H1 (cell line): ENCODE data around the gene NPTX1. TPM values are rescaled to one million over a fixed set of nuclear protein-coding genes. Genes with fewer than 3 reads are reported as not detected.

Experiments used
- CTCF ChIA-PET: fragments of 300-600 bp; sonication (Branson Sonifier 250); formaldehyde crosslinking; loops from one replicate; lab custom pipeline; 2021; ENCODE audit not compliant: partially characterized antibody; lab: Charles Lee
- POLR2A ChIA-PET: fragments of 300-600 bp; sonication (Branson Sonifier 250); formaldehyde crosslinking; loops from one replicate; lab custom pipeline; 2021; ENCODE audit warnings: inconsistent platforms; ENCODE audit not compliant: partially characterized antibody; lab: Charles Lee
- DNase-seq, 2 experiments: peaks; one replicate each; pipeline versions ENCODE4 v3.0.0 to v3.0.0-alpha.2; 2010 to 2022; ENCODE audit warnings: low spot score in 2 of 2, low read depth in 1 of 2, mixed read lengths in 1 of 2
- FAIRE-seq: peaks from 2 replicates; lab custom pipeline; 2011; peaks lifted over from hg19 to GRCh38; lab: Jason Lieb, UNC
- H2AFZ ChIP-seq: 2 replicates; pipeline ENCODE4 v1.8.1; 2012; ENCODE audit warnings: low read length, inconsistent platforms
- H2AK5ac ChIP-seq: 2 replicates; pipeline ENCODE4 v1.6.1; 2013; ENCODE audit warnings: low read depth, low read length
- H2BK120ac ChIP-seq: replicated peaks from 2 replicates; pipeline ENCODE3; 2013; ENCODE audit warnings: low read depth, low read length, inconsistent platforms
- H2BK12ac ChIP-seq: 2 replicates; pipeline ENCODE4 v1.6.1; 2013; ENCODE audit warnings: low read depth, low read length
- H2BK15ac ChIP-seq: 2 replicates; pipeline ENCODE4 v1.6.1; 2013; ENCODE audit warnings: low read length
- H2BK20ac ChIP-seq: 2 replicates; pipeline ENCODE4 v1.6.1; 2013; ENCODE audit warnings: low read length
- H2BK5ac ChIP-seq: 2 replicates; pipeline ENCODE4 v1.6.1; 2013; ENCODE audit warnings: low read depth, low read length
- H3K14ac ChIP-seq: 2 replicates; pipeline ENCODE4 v1.6.1; 2013; ENCODE audit warnings: inconsistent platforms; ENCODE audit not compliant: insufficient read length
- H3K18ac ChIP-seq: 2 replicates; pipeline ENCODE4 v1.6.1; 2013; ENCODE audit warnings: low read length; ENCODE audit errors: extremely low read depth
- H3K23ac ChIP-seq: 2 replicates; pipeline ENCODE4 v1.6.1; 2013; ENCODE audit warnings: inconsistent platforms; ENCODE audit not compliant: insufficient read length
- H3K23me2 ChIP-seq: 2 replicates; pipeline ENCODE4 v1.6.1; 2013; ENCODE audit warnings: low read depth, low read length
- H3K27ac ChIP-seq: 2 replicates; pipeline ENCODE4 v1.6.1; 2011; ENCODE audit warnings: low read depth, low read length, inconsistent platforms
- H3K27me3 ChIP-seq, 4 experiments: replicated peaks in 1 of 4; 1 replicate in 1 of 4; 2 replicates in 3 of 4; pipeline versions ENCODE4 v1.6.1 to v1.8.1; 2011 to 2013; ENCODE audit warnings: low read length in 3 of 4, mild to moderate bottlenecking in 3 of 4, inconsistent platforms in 2 of 4, mixed read lengths in 2 of 4, moderate library complexity in 1 of 4; ENCODE audit not compliant: control insufficient read depth in 3 of 4, insufficient read depth in 3 of 4; ENCODE audit errors: extremely low read depth in 1 of 4
- H3K36me3 ChIP-seq, 4 experiments: 2 replicates each; pipeline versions ENCODE4 v1.6.1 to v1.8.1; 2011 to 2013; ENCODE audit warnings: mild to moderate bottlenecking in 4 of 4, low read length in 3 of 4, moderate library complexity in 2 of 4, control low read depth in 1 of 4, inconsistent platforms in 1 of 4; ENCODE audit not compliant: insufficient read depth in 4 of 4, control insufficient read depth in 2 of 4
- H3K4ac ChIP-seq: replicated peaks from 2 replicates; pipeline ENCODE3; 2013; ENCODE audit warnings: low read length, low read depth, mixed read lengths, inconsistent platforms; ENCODE audit not compliant: insufficient read length
- H3K4me1 ChIP-seq, 4 experiments: replicated peaks in 1 of 4; 1 replicate in 1 of 4; 2 replicates in 3 of 4; pipeline versions ENCODE4 v1.6.1 to v1.8.1; 2011 to 2013; ENCODE audit warnings: low read length in 3 of 4, inconsistent platforms in 2 of 4, mixed read lengths in 1 of 4; ENCODE audit not compliant: insufficient read depth in 4 of 4, control insufficient read depth in 3 of 4
- H3K4me2 ChIP-seq, 2 experiments: 2 replicates each; pipeline versions ENCODE4 v1.6.1 to v1.8.1; 2011 to 2013; ENCODE audit warnings: low read depth in 2 of 2, low read length in 2 of 2, control low read depth in 1 of 2, inconsistent platforms in 1 of 2, mild to moderate bottlenecking in 1 of 2; ENCODE audit not compliant: insufficient read depth in 1 of 2
- H3K4me3 ChIP-seq, 4 experiments: fragments of 200-600, 300-600 bp in 1 of 4; sonication (generic), shearing (Covaris generic), sonication (Bioruptor Twin) in 1 of 4; 2 replicates each; pipeline versions ENCODE4 v1.5.1 to v1.8.1; 2011 to 2016; ENCODE audit warnings: low read length in 4 of 4, low read depth in 3 of 4, control low read depth in 2 of 4, inconsistent platforms in 2 of 4, mild to moderate bottlenecking in 2 of 4, mixed read lengths in 1 of 4, moderate library complexity in 1 of 4; ENCODE audit not compliant: insufficient read depth in 2 of 4; ENCODE audit errors: extremely low read depth in 1 of 4
- H3K56ac ChIP-seq: replicated peaks from 2 replicates; pipeline ENCODE3; 2013; ENCODE audit warnings: low read depth, mild to moderate bottlenecking, mixed read lengths, low read length, inconsistent platforms; ENCODE audit not compliant: insufficient read length
- H3K79me1 ChIP-seq: 2 replicates; pipeline ENCODE4 v1.6.1; 2013; ENCODE audit warnings: low read depth, low read length, control low read depth
- H3K79me2 ChIP-seq, 2 experiments: 2 replicates each; pipeline versions ENCODE4 v1.6.1 to v1.8.1; 2012 to 2013; ENCODE audit warnings: low read length in 2 of 2, mild to moderate bottlenecking in 2 of 2, inconsistent platforms in 1 of 2; ENCODE audit not compliant: insufficient read depth in 2 of 2, control insufficient read depth in 1 of 2
- H3K9ac ChIP-seq, 4 experiments: replicated peaks in 1 of 4; 1 replicate in 1 of 4; 2 replicates in 3 of 4; pipeline versions ENCODE4 v1.6.1 to v1.8.1; 2011 to 2013; ENCODE audit warnings: low read depth in 3 of 4, low read length in 3 of 4, control low read depth in 2 of 4, mild to moderate bottlenecking in 2 of 4, moderate library complexity in 2 of 4, inconsistent platforms in 1 of 4; ENCODE audit errors: extremely low read depth in 1 of 4
- H3K9me3 ChIP-seq, 2 experiments: 2 replicates each; pipeline versions ENCODE4 v1.6.1 to v1.8.1; 2012 to 2013; ENCODE audit warnings: mild to moderate bottlenecking in 2 of 2, moderate library complexity in 2 of 2, control low read depth in 1 of 2, inconsistent platforms in 1 of 2, low read depth in 1 of 2, low read length in 1 of 2, mixed read lengths in 1 of 2; ENCODE audit not compliant: insufficient read depth in 2 of 2
- H4K20me1 ChIP-seq, 2 experiments: replicated peaks in 1 of 2; 2 replicates each; pipeline versions ENCODE3 to v1.8.1; 2011 to 2013; ENCODE audit warnings: inconsistent platforms in 2 of 2, low read length in 2 of 2, mild to moderate bottlenecking in 1 of 2; ENCODE audit not compliant: insufficient read depth in 2 of 2, control insufficient read depth in 1 of 2
- H4K5ac ChIP-seq: 2 replicates; pipeline ENCODE4 v1.6.1; 2013; ENCODE audit warnings: low read length, low read depth, mixed read lengths, inconsistent platforms; ENCODE audit not compliant: insufficient read length
- H4K8ac ChIP-seq: 2 replicates; pipeline ENCODE4 v1.8.0; 2013; ENCODE audit warnings: mild to moderate bottlenecking, moderate library complexity, low read length, inconsistent platforms; ENCODE audit not compliant: insufficient read depth; ENCODE audit errors: extremely low read depth
- H4K91ac ChIP-seq: replicated peaks from 2 replicates; pipeline ENCODE3; 2013; ENCODE audit warnings: low read length, mixed read lengths, inconsistent platforms; ENCODE audit not compliant: insufficient read length
- ATF3 ChIP-seq: IDR thresholded peaks from 2 replicates; pipeline ENCODE4 v1.6.1; 2011; ENCODE audit warnings: low read depth, mild to moderate bottlenecking, low read length; ENCODE audit not compliant: insufficient read depth
- CREB1 ChIP-seq: IDR thresholded peaks from 2 replicates; pipeline ENCODE4 v1.6.1; 2012; ENCODE audit warnings: inconsistent platforms
- KDM1A ChIP-seq: fragments of 200-600, 300-600 bp; sonication (generic); IDR thresholded peaks from 2 replicates; pipeline ENCODE4 v1.7.1; 2016; ENCODE audit warnings: mild to moderate bottlenecking, low read length, borderline replicate concordance
- KDM5A ChIP-seq: fragments of 200-600 bp; IDR thresholded peaks from 2 replicates; pipeline ENCODE4 v1.7.1; 2012; ENCODE audit warnings: mild to moderate bottlenecking, low read length, inconsistent platforms, mixed read lengths
- NANOG ChIP-seq: IDR thresholded peaks from 2 replicates; pipeline ENCODE4 v1.6.1; 2011; ENCODE audit warnings: low read length, low read depth, mild to moderate bottlenecking, inconsistent platforms; ENCODE audit not compliant: insufficient read depth, poor library complexity, severe bottlenecking
- SIN3A ChIP-seq, 2 experiments: IDR thresholded peaks in 1 of 2; conservative IDR thresholded peaks in 1 of 2; 2 replicates each; pipeline ENCODE4 v1.6.1; 2011 to 2012; ENCODE audit warnings: low read length in 2 of 2, improper control_type of control experiment in 1 of 2, low read depth in 1 of 2, mild to moderate bottlenecking in 1 of 2
- SRF ChIP-seq: IDR thresholded peaks from 2 replicates; pipeline ENCODE4 v1.6.1; 2011; ENCODE audit warnings: mild to moderate bottlenecking, low read depth, low read length, moderate library complexity
- WGBS, 2 experiments: shearing (Covaris generic) in 1 of 2; methylation state at CpG; one replicate each; pipeline versions ENCODE4 v1.1.6 to v1.1.7; 2013 to 2015; ENCODE audit warnings: low lambda C conversion rate in 2 of 2, mixed read lengths in 2 of 2, inconsistent platforms in 1 of 2, low coverage in 1 of 2, missing lambda C conversion rate in 1 of 2; ENCODE audit not compliant: insufficient replicate concordance in 2 of 2, insufficient coverage in 1 of 2, insufficient read length in 1 of 2; ENCODE audit errors: extremely low coverage in 1 of 2, missing lambda C conversion rate in 1 of 2; 5-methylcytosine and 5-hydroxymethylcytosine counted together
- polyA plus RNA-seq, 7 experiments: library from polyadenylated mRNA; depleted of rRNA in 3 of 7; stranded (reverse) in 5 of 7; unstranded in 2 of 7; fragments of >200 nt in 5 of 7; fragments of 200-250 nt in 2 of 7; gene quantifications; 1 replicate in 5 of 7; 2 replicates in 1 of 7; 4 replicates in 1 of 7; pipeline versions ENCODE4 v1.2.1 to v1.2.3, GENCODE V29; 2011 to 2013; ENCODE audit warnings: missing spikeins in 2 of 7, mixed read lengths in 2 of 7
- total RNA-seq: library from RNA; stranded (reverse); fragmentation: NEBNext Ultra II Directional; extraction: Animal tissue kit (Norgen Biotek cat#: 25700); gene quantifications from 2 replicates; pipeline ENCODE4 v1.2.1, GENCODE V29; 2021

Gene NPTX1
- total and polyA plus RNA-seq, 2 of the 8 experiments (the other 6 are each of a cell fraction or from before 2014, with no cell fraction given) = 12.0 to 17.9 TPM

GRCh38 chr17:80441133-80441578, 35.3 kb downstream of the NPTX1 start:
- Histone ChIP-seq H2BK20ac (no peak overlapping the region), H3K4me2 (no peak overlapping the region), H3K23me2 (no peaks in the 10 kb centered on the region), H2BK15ac (no peak overlapping the region), H4K5ac (no peak overlapping the region), H3K79me1 (no peaks in the 10 kb centered on the region), H3K18ac (no peak overlapping the region), H3K27ac (no peak overlapping the region), H2BK5ac (no peak overlapping the region), H2BK120ac (no peak overlapping the region), H4K20me1 (peaks cover 0 to 2% of the 10 kb centered on the region in 2 experiments), H3K4ac (no peak overlapping the region), H2BK12ac (no peak overlapping the region), H2AFZ (no peak overlapping the region), H3K4me3 (no peak overlapping the region), H3K4me1 (peaks cover 3 to 11% (median 8%) of the 10 kb centered on the region in 4 experiments; a peak in 6 of 7 replicates), H4K8ac (no peak overlapping the region), H3K9me3 (no peaks in the 10 kb centered on the region), H3K23ac (no peak overlapping the region), H3K79me2 (no peaks in the 10 kb centered on the region), H3K56ac (no peak overlapping the region), H3K36me3 (no peaks in the 10 kb centered on the region), H2AK5ac (no peak overlapping the region), H3K27me3 (peaks cover 0 to 7% (median 0%) of the 10 kb centered on the region in 4 experiments; a peak in 3 of 7 replicates), H4K91ac (no peak overlapping the region), H3K14ac (no peak overlapping the region), H3K9ac (no peak overlapping the region)
- POLR2A ChIA-PET = interaction anchor here (1.8 to 5.8 kb wide), 2 partner anchors 9 to 13 kb away, joined by 8 to 35 read pairs; no protein-coding TSS in a partner anchor
- DNase-seq (peak in 1 of 2 experiments; percentile 95), FAIRE-seq (peak; percentile 45)
- 30% methylated on average over 14 of the region's 14 CpGs; no CpG with 5 or more reads in 1 of the 2 experiments for WGBS, 2 experiments
- CTCF ChIA-PET = interaction anchor here (0.6 to 3.9 kb wide), 6 partner anchors 10 to 71 kb away, joined by 3 to 21 read pairs (median 3); no protein-coding TSS in a partner anchor
- TF ChIP-seq SRF (no peak), SIN3A (conservative IDR thresholded peaks at IDR 0.05 in 1 of 2, IDR thresholded peaks at IDR 0.05 in 1 of 2; ENCODE audit: low read depth in 1 of 2, low read length in 2 of 2) (peak; percentile 86 to 90), NANOG (no peak), KDM5A (no peak), KDM1A (no peak), ATF3 (no peak), CREB1 (no peak)
